ENCODE measurements around the gene GARS1. TPM values are rescaled to one million over a fixed set of nuclear protein-coding genes. Genes with fewer than 3 reads are reported as not detected.

GARS1 gene
- total RNA-seq, 1 experiment from 2014 or later = 274 TPM

DNA sequence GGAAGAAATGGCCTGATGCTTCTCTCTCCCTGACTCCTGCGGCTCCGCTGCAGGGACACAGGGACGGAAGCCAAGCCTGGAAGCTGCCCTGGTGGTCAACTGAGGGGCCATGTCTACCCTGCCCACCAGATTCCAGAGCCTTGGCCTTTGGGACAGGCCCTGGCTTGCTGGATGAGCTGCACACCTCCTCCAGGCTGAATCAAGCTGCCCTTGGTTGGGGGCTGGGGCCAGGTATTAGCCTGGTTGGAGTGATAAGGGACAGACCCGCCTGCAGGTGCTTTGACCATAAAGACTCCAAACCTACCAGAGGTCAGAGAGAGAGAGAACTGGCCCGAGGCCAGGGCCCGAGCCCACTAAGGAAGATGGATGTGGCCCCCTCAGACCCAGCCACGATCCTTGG lies 57.5 kb downstream of the GARS1 start:
- Histone ChIP-seq H3K9me2 (ENCODE audit: insufficient read depth) (no peaks in the 10 kb centered on the region), H3K79me2 (ENCODE audit: low read depth) (no peaks in the 10 kb centered on the region), H3F3A (ENCODE audit: insufficient read depth, low read depth) (no peaks in the 10 kb centered on the region), H4K20me1 (ENCODE audit: insufficient read depth) (no peaks in the 10 kb centered on the region), H3K9me3 (ENCODE audit: insufficient read depth, low read depth) (no peaks in the 10 kb centered on the region), H2AFZ (no peak overlapping the region), H3K36me3 (ENCODE audit: low read depth) (no peaks in the 10 kb centered on the region), H3K4me3 (no peak overlapping the region), H3K27ac (no peak overlapping the region), H3K4me1 (replicated peaks; ENCODE audit: insufficient read depth) (no peaks in the 10 kb centered on the region), H3K4me2 (no peak overlapping the region), H3K27me3 (ENCODE audit: insufficient read depth, low read depth) (no peaks in the 10 kb centered on the region)
- intact Hi-C loops (cut with micrococcal nuclease; ENCODE audit: unreplicated experiment) = no loop called here
- ChIA-PET CTCF (no interaction called here), POLR2A (ENCODE audit: unreplicated experiment) (interaction anchor here (0.7 kb wide), 1 partner anchor 664 kb away, joined by 3 read pairs; no protein-coding TSS in a partner anchor)
- DNase-seq = no peak
- no TSS peak for BruUV-seq (replicated peaks)
- TF ChIP-seq, protein P1, sequence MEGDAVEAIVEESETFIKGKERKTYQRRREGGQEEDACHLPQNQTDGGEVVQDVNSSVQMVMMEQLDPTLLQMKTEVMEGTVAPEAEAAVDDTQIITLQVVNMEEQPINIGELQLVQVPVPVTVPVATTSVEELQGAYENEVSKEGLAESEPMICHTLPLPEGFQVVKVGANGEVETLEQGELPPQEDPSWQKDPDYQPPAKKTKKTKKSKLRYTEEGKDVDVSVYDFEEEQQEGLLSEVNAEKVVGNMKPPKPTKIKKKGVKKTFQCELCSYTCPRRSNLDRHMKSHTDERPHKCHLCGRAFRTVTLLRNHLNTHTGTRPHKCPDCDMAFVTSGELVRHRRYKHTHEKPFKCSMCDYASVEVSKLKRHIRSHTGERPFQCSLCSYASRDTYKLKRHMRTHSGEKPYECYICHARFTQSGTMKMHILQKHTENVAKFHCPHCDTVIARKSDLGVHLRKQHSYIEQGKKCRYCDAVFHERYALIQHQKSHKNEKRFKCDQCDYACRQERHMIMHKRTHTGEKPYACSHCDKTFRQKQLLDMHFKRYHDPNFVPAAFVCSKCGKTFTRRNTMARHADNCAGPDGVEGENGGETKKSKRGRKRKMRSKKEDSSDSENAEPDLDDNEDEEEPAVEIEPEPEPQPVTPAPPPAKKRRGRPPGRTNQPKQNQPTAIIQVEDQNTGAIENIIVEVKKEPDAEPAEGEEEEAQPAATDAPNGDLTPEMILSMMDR (conservative IDR thresholded peaks at IDR 0.05) = no peak
- TF ChIP-seq EZH2 (IDR thresholded peaks at IDR 0.05; ENCODE audit: low read depth) = no peak

DNA sequence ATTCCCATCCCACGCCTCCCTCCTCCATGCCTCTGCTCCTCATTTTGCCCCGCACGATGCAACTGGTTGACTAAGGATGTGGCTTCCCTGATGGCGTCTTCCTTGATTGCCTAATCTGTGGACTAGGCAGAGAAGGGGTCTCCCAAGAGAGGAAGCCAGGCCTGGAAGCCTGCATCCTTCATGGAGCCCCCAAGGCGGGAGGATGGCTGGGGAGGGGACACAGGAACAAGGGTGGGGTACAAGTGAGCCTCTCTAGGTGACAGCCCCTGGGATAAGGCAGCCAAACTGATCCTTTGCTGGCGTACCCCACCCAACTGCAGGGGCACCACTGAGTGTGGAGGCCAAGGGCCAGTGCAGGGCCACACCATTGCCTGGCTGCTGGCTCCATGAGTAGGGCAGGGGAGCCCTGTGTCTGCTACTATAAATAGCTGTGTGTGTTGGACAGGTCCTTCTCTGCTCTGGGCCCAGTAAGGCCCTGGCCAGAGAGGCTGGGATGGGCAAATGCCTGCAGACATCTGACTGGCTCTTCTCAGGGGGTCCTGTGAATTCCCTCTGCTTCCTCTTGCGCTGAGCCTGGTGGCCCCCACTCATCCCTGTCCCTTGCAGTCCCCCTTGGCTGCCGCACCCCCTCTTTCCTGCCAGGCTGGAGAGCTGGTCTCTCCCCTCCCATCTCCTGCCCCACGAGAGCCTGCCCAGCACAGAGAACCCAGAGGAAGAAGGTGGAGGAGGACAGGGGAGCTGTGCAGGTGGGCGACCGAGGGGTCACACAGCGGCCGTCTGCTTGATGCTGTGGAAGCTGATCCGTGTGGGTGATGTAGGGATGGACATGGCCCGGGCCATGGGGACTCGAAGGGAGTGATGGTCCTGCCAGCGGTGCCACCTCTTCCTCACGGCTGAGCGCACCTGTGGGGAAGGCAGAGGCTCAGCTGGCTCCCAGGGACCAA lies 58.3 kb downstream of the GARS1 start:
- no peak for DNase-seq
- no peak overlapping the region for H3K27ac ChIP-seq
- ChIA-PET POLR2A (ENCODE audit: unreplicated experiment) (no interaction called here), CTCF (no interaction called here)
- intact Hi-C loops (cut with micrococcal nuclease; ENCODE audit: unreplicated experiment) = no loop called here
- no peaks in the 10 kb centered on the region for H3K9me3 ChIP-seq (ENCODE audit: insufficient read depth, low read depth)
- no peaks in the 10 kb centered on the region for H3K27me3 ChIP-seq (ENCODE audit: insufficient read depth, low read depth)
- no peaks in the 10 kb centered on the region for H3K4me1 ChIP-seq (replicated peaks; ENCODE audit: insufficient read depth)
- H4K20me1 ChIP-seq (ENCODE audit: insufficient read depth) = no peaks in the 10 kb centered on the region
- no peaks in the 10 kb centered on the region for H3K9me2 ChIP-seq (ENCODE audit: insufficient read depth)
- no peak overlapping the region for H3K4me2 ChIP-seq
- no peaks in the 10 kb centered on the region for H3F3A ChIP-seq (ENCODE audit: insufficient read depth, low read depth)
- no TSS peak for BruUV-seq (replicated peaks)
- TF ChIP-seq, protein P1 (conservative IDR thresholded peaks at IDR 0.05) = no peak
- no peak for TF ChIP-seq EZH2 (IDR thresholded peaks at IDR 0.05; ENCODE audit: low read depth)
- no peak overlapping the region for H3K4me3 ChIP-seq
- H2AFZ ChIP-seq = no peak overlapping the region
- no peaks in the 10 kb centered on the region for H3K36me3 ChIP-seq (ENCODE audit: low read depth)
- H3K79me2 ChIP-seq (ENCODE audit: low read depth) = no peaks in the 10 kb centered on the region

DNA sequence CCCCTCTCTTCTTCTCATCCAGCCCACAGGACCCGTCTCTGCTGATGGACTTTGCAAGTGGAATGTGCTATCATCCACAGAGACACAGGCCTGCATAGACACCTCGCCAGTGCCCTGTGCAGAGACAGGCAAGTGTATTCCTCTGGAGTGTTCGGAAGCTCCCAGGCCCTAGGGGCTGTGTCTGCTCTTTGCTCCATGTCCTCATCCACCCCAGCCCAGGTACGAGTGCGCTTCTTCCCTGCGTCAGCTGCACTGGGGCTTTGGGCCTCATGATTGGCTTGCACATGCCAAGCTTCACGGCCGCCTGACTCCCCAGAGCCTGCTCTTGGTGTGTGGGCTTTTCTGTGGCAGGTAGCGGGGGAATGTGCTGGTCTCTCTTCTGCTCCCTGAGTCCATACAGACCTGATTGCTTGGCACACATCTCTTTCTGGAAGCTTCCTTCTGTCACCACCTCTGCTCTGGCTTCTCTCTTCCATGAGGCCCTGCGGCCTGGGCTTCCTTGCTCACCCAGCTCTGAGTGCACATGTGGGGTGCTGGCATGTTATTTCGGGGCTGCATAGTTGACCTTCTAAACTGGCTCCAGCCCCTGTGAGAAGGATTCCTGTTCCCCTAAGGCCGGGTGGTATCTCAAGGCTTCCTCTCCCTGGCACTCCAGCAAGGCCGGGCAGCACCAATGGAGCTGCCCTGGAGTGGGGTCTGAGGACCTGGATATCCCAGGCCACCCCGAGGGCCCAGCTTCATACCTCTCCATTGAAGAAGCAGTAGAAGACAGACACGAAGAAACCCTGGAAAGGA lies 59.8 kb downstream of the GARS1 start:
- CTCF ChIA-PET = no interaction called here
- no peak overlapping the region for H3K27ac ChIP-seq

More for the DNA sequence above, 59.8 kb downstream of the GARS1 start:
- Histone ChIP-seq H3K4me3 (no peak overlapping the region), H3K4me1 (replicated peaks; ENCODE audit: insufficient read depth) (no peaks in the 10 kb centered on the region), H4K20me1 (ENCODE audit: insufficient read depth) (no peaks in the 10 kb centered on the region), H3K4me2 (no peak overlapping the region), H3K79me2 (ENCODE audit: low read depth) (no peaks in the 10 kb centered on the region), H3K9me2 (ENCODE audit: insufficient read depth) (no peaks in the 10 kb centered on the region), H3K36me3 (ENCODE audit: low read depth) (no peaks in the 10 kb centered on the region), H2AFZ (no peak overlapping the region), H3F3A (ENCODE audit: insufficient read depth, low read depth) (no peaks in the 10 kb centered on the region), H3K9me3 (ENCODE audit: insufficient read depth, low read depth) (no peaks in the 10 kb centered on the region), H3K27me3 (ENCODE audit: insufficient read depth, low read depth) (peaks cover 4% of the 10 kb centered on the region; the same call in 1 of the 2 replicates)
- TF ChIP-seq, protein P1 (conservative IDR thresholded peaks at IDR 0.05) = no peak
- TF ChIP-seq EZH2 (IDR thresholded peaks at IDR 0.05; ENCODE audit: low read depth) = no peak
- POLR2A ChIA-PET (ENCODE audit: unreplicated experiment) = no interaction called here
- intact Hi-C loops (cut with micrococcal nuclease; ENCODE audit: unreplicated experiment) = no loop called here
- DNase-seq = no peak
- no TSS peak for BruUV-seq (replicated peaks)
